GM12878 (cell line): ENCODE measurements around the gene VTI1A.

ENCODE experiments used
- CTCF ChIP-seq, 3 experiments: IDR thresholded peaks in 2 of 3; conservative IDR thresholded peaks in 1 of 3; 2 replicates each; pipeline ENCODE4 v1.5.1; 2011; ENCODE audit warnings: low read depth in 3 of 3, low read length in 3 of 3, mild to moderate bottlenecking in 3 of 3, control low read depth in 2 of 3, moderate library complexity in 2 of 3, inconsistent platforms in 1 of 3, mixed read lengths in 1 of 3; ENCODE audit not compliant: control insufficient read depth in 2 of 3, insufficient read depth in 1 of 3; ENCODE audit errors: extremely low read depth in 1 of 3
- ELK1 ChIP-seq: IDR thresholded peaks from 2 replicates; pipeline ENCODE4 v1.6.1; 2012; ENCODE audit warnings: low read depth, low read length, improper control_type of control experiment
- EP300 ChIP-seq, 2 experiments: fragments of 150-350 bp in 1 of 2; IDR thresholded peaks; 2 replicates each; pipeline ENCODE4 v1.6.1; 2011 to 2012; ENCODE audit warnings: low read depth in 2 of 2, low read length in 2 of 2, borderline replicate concordance in 1 of 2, improper control_type of control experiment in 1 of 2, inconsistent platforms in 1 of 2; ENCODE audit not compliant: control insufficient read depth in 1 of 2
- POLR2AphosphoS5 ChIP-seq: IDR thresholded peaks from 2 replicates; pipeline ENCODE4 v1.6.1; 2011; ENCODE audit warnings: mild to moderate bottlenecking, low read length, inconsistent platforms
- SUZ12 ChIP-seq: fragments of 200-600 bp; sonication (generic); IDR thresholded peaks from one replicate; pipeline ENCODE4 v1.6.1; 2018; ENCODE audit warnings: antibody characterized with exemption, mild to moderate bottlenecking; ENCODE audit not compliant: unreplicated experiment

- TF ChIP-seq CTCF (IDR thresholded peaks at IDR 0.05 in 2 of 3, conservative IDR thresholded peaks at IDR 0.05 in 1 of 3; ENCODE audit: control insufficient read depth in 2 of 3, extremely low read depth in 1 of 3, insufficient read depth in 1 of 3, low read depth in 3 of 3, low read length in 3 of 3): no peak
- TF ChIP-seq ELK1: no peak
- TF ChIP-seq POLR2AphosphoS5: no peak
- no peak for TF ChIP-seq EP300 (IDR thresholded peaks at IDR 0.05; ENCODE audit: borderline replicate concordance in 1 of 2, control insufficient read depth in 1 of 2, low read depth in 2 of 2, low read length in 2 of 2)
- no peak for TF ChIP-seq SUZ12
Measured at GRCh38 chr10:112708461-112708860, 261.4 kb downstream of the VTI1A start.
